ENCODE data around the gene PLEKHA7. TPM values are rescaled to one million over a fixed set of nuclear protein-coding genes. Genes with fewer than 3 reads are reported as not detected.
"Not testable (repeated sequence)": the region's sequence is repeated elsewhere in the genome, so short reads cannot be mapped to it uniquely, and the experiment has no call there.

Gene PLEKHA7
- total and polyA plus RNA-seq, 2 of the 8 experiments (the other 6 are each of a cell fraction or from before 2014, with no cell fraction given), result 11.4 to 25.6 TPM

DNA sequence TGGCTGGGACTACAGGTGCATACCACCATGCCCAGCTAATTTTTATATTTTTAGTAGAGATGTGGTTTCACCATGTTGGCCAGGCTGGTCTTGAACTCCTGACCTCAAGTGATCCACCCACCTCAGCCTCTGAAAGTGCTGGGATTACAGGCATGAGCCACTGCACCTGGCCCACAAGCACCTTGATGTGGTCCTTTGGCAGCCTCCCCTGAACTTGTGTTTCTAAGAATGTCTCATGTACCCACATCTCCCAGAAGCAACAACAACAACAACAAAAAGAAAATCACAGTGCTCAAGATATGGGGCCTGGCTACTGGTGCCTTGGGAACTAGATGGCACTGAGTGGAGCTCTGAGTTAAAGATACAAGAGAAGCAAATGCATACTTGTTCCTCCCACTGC is 51.6 kb downstream of the PLEKHA7 start:
- 0 out of 2 replicates have a peak overlapping the region, but pooled peaks have one; percentile 1 for H2BK5ac ChIP-seq (ENCODE audit: low read depth, low read length)
- not testable (repeated sequence) for H4K5ac ChIP-seq (ENCODE audit: insufficient read length, low read depth, low read length); DNase-seq (ENCODE audit: low read depth in 1 of 2, low spot score in 2 of 2); H3K4me3 ChIP-seq (ENCODE audit: extremely low read depth in 1 of 4, insufficient read depth in 2 of 4, low read depth in 3 of 4, low read length in 4 of 4); H3K9ac ChIP-seq (replicated peaks in 1 of 4; ENCODE audit: extremely low read depth in 1 of 4, low read depth in 3 of 4, low read length in 3 of 4); H3K79me1 ChIP-seq (ENCODE audit: low read depth, low read length); H3K14ac ChIP-seq (ENCODE audit: insufficient read length); H4K91ac ChIP-seq (replicated peaks; ENCODE audit: insufficient read length, low read length); H4K8ac ChIP-seq (ENCODE audit: extremely low read depth, insufficient read depth, low read length); H4K20me1 ChIP-seq (replicated peaks in 1 of 2; ENCODE audit: control insufficient read depth in 1 of 2, insufficient read depth in 2 of 2, low read length in 2 of 2); H3K4me2 ChIP-seq (ENCODE audit: insufficient read depth in 1 of 2, low read depth in 2 of 2, low read length in 2 of 2); H3K27ac ChIP-seq (ENCODE audit: low read depth, low read length); H2BK15ac ChIP-seq (ENCODE audit: low read length); H2AFZ ChIP-seq (ENCODE audit: low read length); H3K9me3 ChIP-seq (ENCODE audit: insufficient read depth in 2 of 2, low read depth in 1 of 2, low read length in 1 of 2); H3K23me2 ChIP-seq (ENCODE audit: low read depth, low read length); H3K4ac ChIP-seq (replicated peaks; ENCODE audit: insufficient read length, low read depth, low read length); H2BK12ac ChIP-seq (ENCODE audit: low read depth, low read length); H3K18ac ChIP-seq (ENCODE audit: extremely low read depth, low read length); FAIRE-seq; H2BK120ac ChIP-seq (replicated peaks; ENCODE audit: low read depth, low read length); H2AK5ac ChIP-seq (ENCODE audit: low read depth, low read length); H3K23ac ChIP-seq (ENCODE audit: insufficient read length); H2BK20ac ChIP-seq (ENCODE audit: low read length); H3K79me2 ChIP-seq (ENCODE audit: control insufficient read depth in 1 of 2, insufficient read depth in 2 of 2, low read length in 2 of 2); H3K27me3 ChIP-seq (replicated peaks in 1 of 4; ENCODE audit: control insufficient read depth in 3 of 4, extremely low read depth in 1 of 4, insufficient read depth in 3 of 4, low read length in 3 of 4); H3K56ac ChIP-seq (replicated peaks; ENCODE audit: insufficient read length, low read depth, low read length); H3K36me3 ChIP-seq (ENCODE audit: control insufficient read depth in 2 of 4, insufficient read depth in 4 of 4, low read length in 3 of 4)
- POLR2A ChIA-PET (ENCODE audit: partially characterized antibody), result interaction anchor here (1.3 to 1.5 kb wide), 3 partner anchors 10 to 116 kb away, joined by 3 to 4 read pairs (median 3); no protein-coding TSS in a partner anchor
- CTCF ChIA-PET (ENCODE audit: partially characterized antibody), result interaction anchor here (1.0 to 2.0 kb wide), 4 partner anchors 20 to 118 kb away, joined by 3 to 7 read pairs (median 4); no protein-coding TSS in a partner anchor
- peaks cover 7 to 18% (median 11%) of the 10 kb centered on the region in 4 experiments for H3K4me1 ChIP-seq (replicated peaks in 1 of 4; ENCODE audit: control insufficient read depth in 3 of 4, insufficient read depth in 4 of 4, low read length in 3 of 4)
